Neuronal stem cell (in vitro differentiated cells): ENCODE results near the gene ACADS.

ENCODE experiments used
- DNase-seq: peaks from one replicate; pipeline ENCODE4 v3.0.0-alpha.2; 2013; ENCODE audit warnings: low spot score
- H2AFZ ChIP-seq: one replicate; pipeline ENCODE4 v1.6.1; 2013; ENCODE audit warnings: mild to moderate bottlenecking, low read length, inconsistent platforms
- H2AK5ac ChIP-seq: 2 replicates; pipeline ENCODE4 v1.6.1; 2013; ENCODE audit warnings: low read depth, mild to moderate bottlenecking, inconsistent platforms, low read length, moderate library complexity, mixed read lengths
- H2BK120ac ChIP-seq: 2 replicates; pipeline ENCODE4 v1.6.1; 2013; ENCODE audit warnings: low read depth, mild to moderate bottlenecking, inconsistent platforms, low read length, moderate library complexity, mixed read lengths
- H2BK12ac ChIP-seq: one replicate; pipeline ENCODE4 v1.6.1; 2013; ENCODE audit warnings: low read length, inconsistent platforms
- H2BK15ac ChIP-seq: 2 replicates; pipeline ENCODE4 v1.6.1; 2013; ENCODE audit warnings: mild to moderate bottlenecking, low read length, inconsistent platforms, mixed read lengths
- H2BK5ac ChIP-seq: one replicate; pipeline ENCODE4 v1.6.1; 2013; ENCODE audit warnings: inconsistent platforms, mild to moderate bottlenecking, low read length, moderate library complexity
- H3K14ac ChIP-seq: one replicate; pipeline ENCODE4 v1.6.1; 2013; ENCODE audit warnings: low read length, inconsistent platforms
- H3K18ac ChIP-seq: 2 replicates; pipeline ENCODE4 v1.6.1; 2013; ENCODE audit warnings: low read length, inconsistent platforms
- H3K23ac ChIP-seq: 2 replicates; pipeline ENCODE4 v1.6.1; 2013; ENCODE audit warnings: low read depth, mild to moderate bottlenecking, mixed read lengths, low read length, inconsistent platforms; ENCODE audit not compliant: poor library complexity
- H3K27ac ChIP-seq: replicated peaks from 3 replicates; pipeline ENCODE4 v1.5.1; 2013; ENCODE audit warnings: low read length, inconsistent platforms
- H3K27me3 ChIP-seq, 3 experiments: 2 replicates each; pipeline ENCODE4 v1.6.1; 2013; ENCODE audit warnings: low read length in 3 of 3, mild to moderate bottlenecking in 2 of 3, inconsistent platforms in 1 of 3, low read depth in 1 of 3, mixed read lengths in 1 of 3, moderate library complexity in 1 of 3; ENCODE audit not compliant: control insufficient read depth in 3 of 3, insufficient read depth in 3 of 3
- H3K36me3 ChIP-seq, 2 donors: replicated peaks in 1 of 2; 2 replicates each; pipeline ENCODE4 v1.6.1; 2013; ENCODE audit warnings: low read length in 2 of 2; ENCODE audit not compliant: control insufficient read depth in 2 of 2, insufficient read depth in 2 of 2
- H3K4ac ChIP-seq: 2 replicates; pipeline ENCODE4 v1.6.1; 2013; ENCODE audit warnings: inconsistent platforms, mild to moderate bottlenecking, low read length, moderate library complexity
- H3K4me1 ChIP-seq, 2 donors: 1 replicate in 1 of 2; 2 replicates in 1 of 2; pipeline ENCODE4 v1.6.1; 2013; ENCODE audit warnings: low read length in 2 of 2, low read depth in 1 of 2; ENCODE audit not compliant: control insufficient read depth in 2 of 2, insufficient read depth in 1 of 2
- H3K4me2 ChIP-seq: one replicate; pipeline ENCODE4 v1.6.1; 2013; ENCODE audit warnings: mild to moderate bottlenecking, low read length, inconsistent platforms; ENCODE audit not compliant: insufficient read depth, poor library complexity, severe bottlenecking
- H3K4me3 ChIP-seq, 2 donors: 2 replicates each; pipeline ENCODE4 v1.5.1; 2013; ENCODE audit warnings: low read length in 2 of 2, mild to moderate bottlenecking in 2 of 2, inconsistent platforms in 1 of 2, moderate library complexity in 1 of 2
- H3K79me1 ChIP-seq: one replicate; pipeline ENCODE4 v1.6.1; 2013; ENCODE audit warnings: low read depth, mild to moderate bottlenecking, inconsistent platforms, low read length, moderate library complexity
- H3K9ac ChIP-seq: one replicate; pipeline ENCODE4 v1.6.1; 2013; ENCODE audit warnings: mild to moderate bottlenecking, low read depth, low read length, inconsistent platforms; ENCODE audit not compliant: poor library complexity
- H3K9me3 ChIP-seq, 2 donors: replicated peaks in 1 of 2; 2 replicates each; pipeline versions ENCODE3 to v1.6.1; 2013; ENCODE audit warnings: low read length in 2 of 2, mild to moderate bottlenecking in 2 of 2, inconsistent platforms in 1 of 2, low read depth in 1 of 2, mixed read lengths in 1 of 2, moderate library complexity in 1 of 2; ENCODE audit not compliant: control insufficient read depth in 2 of 2, insufficient read depth in 1 of 2
- H4K8ac ChIP-seq: one replicate; pipeline ENCODE4 v1.6.1; 2013; ENCODE audit warnings: low read depth, mild to moderate bottlenecking, inconsistent platforms, low read length, moderate library complexity
- H4K91ac ChIP-seq: one replicate; pipeline ENCODE4 v1.6.1; 2013; ENCODE audit warnings: low read length, low read depth, mild to moderate bottlenecking, inconsistent platforms; ENCODE audit not compliant: poor library complexity
- WGBS, 2 donors: extraction: QIAGEN DNeasy Blood & Tissue Kit; methylation state at CpG; one replicate each; pipeline ENCODE4 v1.1.7; 2013; ENCODE audit warnings: missing lambda C conversion rate in 2 of 2, mixed read lengths in 1 of 2; ENCODE audit not compliant: insufficient read length in 2 of 2, insufficient replicate concordance in 1 of 2; ENCODE audit errors: extremely low coverage in 2 of 2; 5-methylcytosine and 5-hydroxymethylcytosine counted together

Gene ACADS

DNA sequence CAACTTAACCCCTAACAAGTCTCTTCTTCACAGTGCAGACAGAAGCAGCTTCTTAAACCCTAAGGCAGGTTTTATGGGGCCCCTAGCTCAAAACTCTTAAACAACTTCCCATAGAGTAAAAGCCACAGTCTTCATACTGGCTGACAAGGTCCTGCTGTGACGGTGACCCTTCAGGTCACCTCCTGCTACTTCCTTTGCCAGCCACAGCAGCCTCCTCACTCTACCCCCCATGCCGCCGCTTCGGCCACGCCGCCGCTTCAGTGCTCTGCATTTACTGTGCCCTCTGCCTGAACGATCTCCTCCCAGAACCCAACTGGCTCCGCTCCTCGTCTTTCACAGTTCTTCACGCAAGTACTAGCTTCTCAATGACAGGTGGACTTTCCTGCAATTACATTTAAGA lies 45.5 kb downstream of the ACADS start:
- peaks cover 19 to 38% of the 10 kb centered on the region in 2 donors for H3K36me3 ChIP-seq
- no peak overlapping the region for H2AFZ ChIP-seq
- no peak overlapping the region for H3K9ac ChIP-seq
- peaks cover 21 to 25% of the 10 kb centered on the region in 2 donors for H3K4me1 ChIP-seq
- H3K27me3 ChIP-seq: no peaks in the 10 kb centered on the region
- H4K91ac ChIP-seq: no peak overlapping the region
- H2BK12ac ChIP-seq: no peak overlapping the region
- H3K23ac ChIP-seq: no peak overlapping the region
- H2BK120ac ChIP-seq: no peak overlapping the region
- no peak overlapping the region for H2AK5ac ChIP-seq
- peak overlapping the region; percentile 68 for H3K27ac ChIP-seq
- no peak overlapping the region for H3K4ac ChIP-seq
- peaks cover 4 to 12% of the 10 kb centered on the region in 2 donors for H3K9me3 ChIP-seq
- no peak overlapping the region for H2BK15ac ChIP-seq
- no peak overlapping the region for H3K4me3 ChIP-seq
- H3K79me1 ChIP-seq: no peaks in the 10 kb centered on the region
- peak overlapping the region; percentile 40 for H3K4me2 ChIP-seq
- H2BK5ac ChIP-seq: no peak overlapping the region
- H4K8ac ChIP-seq: no peak overlapping the region
- peak; percentile 68 for DNase-seq
- WGBS, 2 donors: no CpG with 5 or more reads among the region's 11 CpGs
- no peak overlapping the region for H3K18ac ChIP-seq
- no peak overlapping the region for H3K14ac ChIP-seq

GRCh38 chr12:120774169-120774916 lies 48.7 kb downstream of the ACADS start:
- H3K4me2 ChIP-seq: no peak overlapping the region
- H2AFZ ChIP-seq: no peak overlapping the region
- no peaks in the 10 kb centered on the region for H3K79me1 ChIP-seq
- no peaks in the 10 kb centered on the region for H3K9me3 ChIP-seq
- WGBS, 2 donors: no CpG with 5 or more reads among the region's 7 CpGs
- H3K4me3 ChIP-seq: no peak overlapping the region
- DNase-seq: no peak
- H2BK15ac ChIP-seq: no peak overlapping the region
- peaks cover 0 to 16% of the 10 kb centered on the region in 2 donors for H3K36me3 ChIP-seq
- H3K4ac ChIP-seq: no peak overlapping the region
- no peak overlapping the region for H3K23ac ChIP-seq
- no peak overlapping the region for H2BK5ac ChIP-seq
- H2BK120ac ChIP-seq: no peak overlapping the region
- H3K14ac ChIP-seq: no peak overlapping the region
- H3K9ac ChIP-seq: no peak overlapping the region
- no peak overlapping the region for H2BK12ac ChIP-seq
- no peaks in the 10 kb centered on the region for H3K27me3 ChIP-seq
- H3K27ac ChIP-seq: no peak overlapping the region
- H2AK5ac ChIP-seq: no peak overlapping the region
- peaks cover 19 to 34% of the 10 kb centered on the region in 2 donors for H3K4me1 ChIP-seq
- no peak overlapping the region for H3K18ac ChIP-seq
- H4K8ac ChIP-seq: no peak overlapping the region
- H4K91ac ChIP-seq: no peak overlapping the region

DNA sequence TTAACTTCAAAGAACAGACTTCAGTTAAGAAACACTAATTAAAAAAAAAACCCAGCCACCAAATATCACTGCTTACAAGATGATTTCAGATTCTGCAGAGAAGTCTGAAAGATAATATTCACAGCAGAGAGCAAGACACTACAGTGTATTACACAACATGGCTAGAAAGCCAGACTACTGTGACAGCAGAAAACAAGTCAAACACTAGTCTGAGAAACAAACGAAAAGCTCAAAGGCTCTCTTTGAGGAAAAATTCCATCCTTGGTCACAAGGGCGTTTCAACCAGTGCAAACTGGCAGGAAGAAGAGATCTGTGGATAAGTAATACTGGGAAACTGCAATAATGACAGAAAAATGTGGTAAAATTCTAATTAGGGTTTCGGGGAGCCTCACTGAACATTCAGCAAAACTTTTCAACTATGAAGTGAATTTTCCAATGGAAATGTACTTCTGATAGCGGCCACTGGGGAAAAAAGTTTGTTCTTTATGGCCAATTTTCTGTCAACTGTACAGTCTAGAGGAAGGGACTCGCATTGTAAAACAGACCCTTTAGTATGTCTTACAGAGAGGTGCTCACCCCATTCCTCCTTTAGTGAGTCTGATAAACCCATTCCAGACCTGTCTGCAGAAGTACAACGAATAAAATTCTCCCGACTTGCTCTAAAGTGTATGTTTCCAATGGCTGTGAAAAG lies 50.4 kb downstream of the ACADS start:
- Histone ChIP-seq H3K79me1 (no peaks in the 10 kb centered on the region), H2BK120ac (no peak overlapping the region), H3K23ac (no peak overlapping the region), H3K36me3 (peaks cover 0 to 29% of the 10 kb centered on the region in 2 donors), H3K4me3 (no peak overlapping the region), H3K14ac (no peak overlapping the region), H2AK5ac (no peak overlapping the region), H3K27me3 (no peaks in the 10 kb centered on the region), H3K27ac (no peak overlapping the region), H3K4me1 (peaks cover 9 to 22% of the 10 kb centered on the region in 2 donors), H2BK5ac (no peak overlapping the region), H4K8ac (no peak overlapping the region), H2BK15ac (no peak overlapping the region), H4K91ac (no peak overlapping the region), H3K4ac (no peak overlapping the region), H2BK12ac (no peak overlapping the region), H2AFZ (no peak overlapping the region), H3K18ac (no peak overlapping the region), H3K4me2 (no peak overlapping the region), H3K9me3 (no peaks in the 10 kb centered on the region), H3K9ac (no peak overlapping the region)
- no CpG with 5 or more reads among the region's 7 CpGs for WGBS, 2 donors
- no peak for DNase-seq

DNA sequence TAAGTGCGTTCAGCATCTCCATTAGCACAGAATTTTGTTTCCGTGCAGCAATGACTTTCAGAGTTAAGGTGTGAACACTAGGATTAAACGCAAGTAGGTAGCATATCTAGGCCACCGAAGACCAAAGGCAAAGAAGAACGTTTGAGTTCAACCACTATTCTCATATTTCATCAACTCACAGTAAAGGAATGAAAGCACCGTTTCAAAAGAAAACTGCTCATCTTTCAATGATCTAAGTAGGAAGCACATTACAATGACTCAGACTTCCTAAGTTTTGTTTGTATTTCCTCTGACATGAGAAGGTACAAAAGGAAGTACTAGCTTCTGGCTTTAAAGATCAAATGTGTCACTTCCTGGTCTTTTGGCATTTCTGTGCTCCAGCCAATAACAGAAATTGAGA lies 57.6 kb downstream of the ACADS start:
- Histone ChIP-seq H3K18ac (no peak overlapping the region), H3K27ac (no peak overlapping the region), H3K36me3 (peaks cover 10 to 68% of the 10 kb centered on the region in 2 donors), H3K79me1 (no peaks in the 10 kb centered on the region), H3K9me3 (no peaks in the 10 kb centered on the region), H4K8ac (no peak overlapping the region), H4K91ac (no peak overlapping the region), H3K9ac (no peak overlapping the region), H3K4ac (no peak overlapping the region), H2AK5ac (no peak overlapping the region), H3K4me3 (no peak overlapping the region), H2BK12ac (no peak overlapping the region), H2BK5ac (no peak overlapping the region), H3K4me1 (no peaks in the 10 kb centered on the region), H2BK120ac (no peak overlapping the region), H3K4me2 (no peak overlapping the region), H3K23ac (no peak overlapping the region), H2AFZ (no peak overlapping the region), H2BK15ac (no peak overlapping the region), H3K27me3 (no peaks in the 10 kb centered on the region), H3K14ac (no peak overlapping the region)
- no CpG with 5 or more reads among the region's 6 CpGs for WGBS, 2 donors
- DNase-seq: no peak
